DMS79 (cell line): ENCODE measurements around the gene LMTK3.

Experiments used
- DNase-seq: peaks from one replicate; lab custom pipeline; 2025; lab: John Stamatoyannopoulos, UW

The LMTK3 gene

DNA sequence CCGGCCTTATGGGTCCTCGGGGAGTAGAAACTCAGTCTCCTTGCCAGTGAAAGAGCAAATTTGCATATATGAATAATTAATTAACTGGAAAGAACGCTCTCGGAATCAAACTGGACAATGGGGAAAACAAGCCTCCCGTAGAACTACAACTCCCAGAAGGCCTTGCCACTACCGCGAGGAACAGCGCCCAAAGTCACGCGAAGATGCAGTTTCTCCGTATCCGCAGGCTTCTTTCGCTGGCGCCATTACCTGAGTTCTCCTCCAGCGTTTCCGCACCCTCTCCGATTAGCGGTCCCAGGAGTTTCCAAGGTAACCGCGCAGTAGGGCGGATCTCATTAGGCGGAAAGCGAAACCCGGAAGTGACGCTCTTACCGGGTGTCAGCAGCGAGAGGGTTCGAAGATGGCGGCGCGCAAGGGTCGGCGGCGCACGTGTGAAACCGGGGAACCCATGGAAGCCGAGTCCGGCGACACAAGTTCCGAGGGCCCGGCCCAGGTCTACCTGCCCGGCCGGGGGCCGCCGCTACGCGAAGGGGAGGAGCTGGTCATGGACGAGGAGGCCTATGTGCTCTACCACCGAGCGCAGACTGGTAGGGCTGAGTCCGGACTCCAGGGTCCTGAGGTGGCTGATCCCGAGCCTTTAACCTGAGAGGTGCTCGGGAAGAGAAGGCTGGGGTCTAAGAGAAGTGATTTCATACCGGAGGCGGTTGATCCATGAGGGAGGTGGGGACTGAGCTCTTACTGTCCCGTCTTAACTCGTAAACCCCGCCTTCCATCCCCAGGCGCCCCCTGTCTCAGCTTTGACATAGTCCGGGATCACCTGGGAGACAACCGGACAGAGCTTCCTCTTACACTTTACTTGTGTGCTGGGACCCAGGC lies 65.8 kb downstream of the LMTK3 start, which contains the start of gene GRWD1:
TSS of gene GRWD1 (plus strand) at position 378 of the 876 bp plus-strand sequence. CDS start at position 401, 23 bp downstream.
- DNase-seq = peak; percentile 98

DNA sequence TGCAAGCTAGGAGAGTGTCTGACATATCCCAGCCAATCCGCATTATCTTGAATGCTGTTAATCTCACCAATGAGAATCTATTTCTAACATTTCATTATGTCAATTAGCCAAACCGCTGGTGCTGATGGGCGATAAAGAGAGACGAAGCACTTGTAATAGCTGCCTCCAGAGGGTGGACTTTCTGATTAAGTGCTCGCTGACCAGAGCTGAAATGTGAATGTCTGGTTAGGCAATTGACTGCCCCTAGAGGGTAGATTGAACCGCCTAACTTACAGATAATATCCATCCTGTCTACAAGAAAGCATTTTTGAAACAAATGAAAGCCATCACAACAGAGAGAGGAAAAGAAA lies 66.4 kb downstream of the LMTK3 start:
- DNase-seq = peak; percentile 84

DNA sequence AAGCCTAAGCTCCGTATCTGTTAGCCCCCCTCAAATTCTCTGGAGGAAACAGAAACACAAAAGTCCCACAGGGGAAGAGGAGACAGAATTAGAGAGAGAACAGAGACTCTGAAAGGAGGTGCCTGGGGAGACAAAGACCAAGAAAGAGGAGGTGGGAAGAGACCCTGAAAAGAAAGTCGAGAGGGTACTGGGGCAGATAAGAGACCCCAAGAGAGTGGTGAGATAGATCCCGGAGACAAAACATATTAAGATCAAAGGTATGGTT lies 66.8 kb downstream of the LMTK3 start:
- no peak for DNase-seq

DNA sequence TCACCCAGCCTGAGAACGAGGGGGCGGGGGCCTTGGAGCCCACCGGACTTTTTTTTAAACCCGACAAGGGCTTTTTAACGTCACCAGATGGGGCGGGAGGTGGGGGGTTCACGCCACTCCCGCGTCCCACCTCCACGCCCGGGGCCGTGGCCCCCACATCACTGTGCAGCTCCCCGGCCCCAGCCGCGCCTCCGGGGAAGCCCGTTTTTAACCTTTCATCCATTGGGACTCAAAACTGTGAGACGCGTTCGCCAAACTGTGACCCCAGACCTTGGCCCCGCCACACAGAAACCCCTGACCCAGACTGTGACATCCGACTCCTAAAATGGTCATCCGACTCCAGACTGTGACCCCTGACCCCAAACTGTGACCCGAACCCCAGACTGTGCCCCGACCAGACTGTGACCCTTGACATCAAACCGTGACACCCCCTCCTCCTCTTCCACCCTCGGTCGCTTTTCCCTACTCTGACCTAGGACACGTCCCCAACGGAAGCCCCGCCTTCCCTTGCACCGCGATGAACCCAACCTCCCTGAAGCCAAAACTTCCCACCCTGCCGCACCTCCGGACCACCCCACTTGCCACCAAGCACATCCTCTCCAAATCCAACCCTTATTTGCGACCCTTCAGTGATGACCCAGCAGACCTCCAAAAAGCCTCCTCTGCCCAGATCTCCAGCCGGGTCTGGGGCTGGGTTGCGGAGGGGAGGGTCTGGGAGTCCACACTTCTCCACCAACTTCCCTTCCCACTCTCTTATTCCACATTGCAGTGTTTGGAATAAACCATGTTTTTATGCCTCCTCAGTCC lies 67.3 kb downstream of the LMTK3 start:
- peak; percentile 10 for DNase-seq

DNA sequence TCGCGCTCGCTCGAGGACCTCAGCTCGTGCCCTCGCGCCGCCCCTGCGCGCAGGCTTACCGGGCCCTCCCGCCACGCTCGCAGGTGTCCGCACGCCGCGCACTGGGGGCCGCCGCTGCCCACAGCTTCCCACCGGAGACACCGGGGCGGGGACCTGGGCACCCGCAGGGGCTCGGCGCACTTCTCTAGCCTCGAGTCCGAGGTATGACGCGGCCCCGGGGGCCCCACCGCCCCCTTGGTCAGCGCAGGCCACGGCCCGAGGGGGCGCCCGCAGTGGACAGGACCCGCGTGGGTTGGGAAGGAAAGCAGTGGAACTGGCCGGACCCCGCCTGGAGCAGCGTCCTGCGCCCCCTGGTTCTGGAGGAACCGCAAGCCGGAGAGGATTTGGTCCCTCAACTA lies 67.9 kb downstream of the LMTK3 start:
- no peak for DNase-seq

DNA sequence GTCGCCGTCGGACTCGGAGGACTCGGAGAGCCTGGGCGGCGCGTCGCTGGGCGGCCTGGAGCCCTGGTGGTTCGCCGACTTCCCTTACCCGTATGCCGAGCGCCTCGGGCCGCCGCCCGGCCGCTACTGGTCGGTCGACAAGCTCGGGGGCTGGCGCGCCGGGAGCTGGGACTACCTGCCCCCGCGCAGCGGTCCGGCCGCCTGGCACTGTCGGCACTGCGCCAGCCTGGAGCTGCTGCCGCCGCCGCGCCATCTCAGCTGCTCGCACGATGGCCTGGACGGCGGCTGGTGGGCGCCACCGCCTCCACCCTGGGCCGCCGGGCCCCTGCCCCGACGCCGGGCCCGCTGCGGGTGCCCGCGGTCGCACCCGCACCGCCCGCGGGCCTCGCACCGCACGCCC lies 68.4 kb downstream of the LMTK3 start:
- no peak for DNase-seq

DNA sequence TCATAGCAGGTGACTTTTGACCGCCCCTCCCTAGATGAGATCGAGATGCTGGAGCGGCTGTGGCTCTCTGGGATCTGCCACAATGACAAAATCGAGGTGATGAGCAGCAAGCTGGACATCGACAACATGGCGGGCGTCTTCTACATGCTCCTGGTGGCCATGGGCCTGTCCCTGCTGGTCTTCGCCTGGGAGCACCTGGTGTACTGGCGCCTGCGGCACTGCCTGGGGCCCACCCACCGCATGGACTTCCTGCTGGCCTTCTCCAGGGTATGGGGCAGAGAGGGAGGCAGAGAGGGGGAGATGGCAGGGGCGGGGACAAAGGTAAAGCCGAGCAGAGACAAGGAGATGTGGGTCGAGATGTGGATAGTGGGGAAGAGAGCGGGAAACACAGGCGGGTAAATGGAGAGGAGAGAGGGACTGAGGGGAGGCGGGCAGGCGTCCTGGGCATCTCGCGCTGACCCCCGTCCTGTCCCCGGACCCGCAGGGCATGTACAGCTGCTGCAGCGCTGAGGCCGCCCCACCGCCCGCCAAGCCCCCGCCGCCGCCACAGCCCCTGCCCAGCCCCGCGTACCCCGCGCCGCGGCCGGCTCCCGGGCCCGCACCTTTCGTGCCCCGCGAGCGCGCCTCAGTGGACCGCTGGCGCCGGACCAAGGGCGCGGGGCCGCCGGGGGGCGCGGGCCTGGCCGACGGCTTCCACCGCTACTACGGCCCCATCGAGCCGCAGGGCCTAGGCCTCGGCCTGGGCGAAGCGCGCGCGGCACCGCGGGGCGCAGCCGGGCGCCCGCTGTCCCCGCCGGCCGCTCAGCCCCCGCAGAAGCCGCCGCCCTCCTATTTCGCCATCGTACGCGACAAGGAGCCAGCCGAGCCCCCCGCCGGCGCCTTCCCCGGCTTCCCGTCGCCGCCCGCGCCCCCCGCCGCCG lies 69.3 kb downstream of the LMTK3 start:
- DNase-seq = peak; percentile 52

DNA sequence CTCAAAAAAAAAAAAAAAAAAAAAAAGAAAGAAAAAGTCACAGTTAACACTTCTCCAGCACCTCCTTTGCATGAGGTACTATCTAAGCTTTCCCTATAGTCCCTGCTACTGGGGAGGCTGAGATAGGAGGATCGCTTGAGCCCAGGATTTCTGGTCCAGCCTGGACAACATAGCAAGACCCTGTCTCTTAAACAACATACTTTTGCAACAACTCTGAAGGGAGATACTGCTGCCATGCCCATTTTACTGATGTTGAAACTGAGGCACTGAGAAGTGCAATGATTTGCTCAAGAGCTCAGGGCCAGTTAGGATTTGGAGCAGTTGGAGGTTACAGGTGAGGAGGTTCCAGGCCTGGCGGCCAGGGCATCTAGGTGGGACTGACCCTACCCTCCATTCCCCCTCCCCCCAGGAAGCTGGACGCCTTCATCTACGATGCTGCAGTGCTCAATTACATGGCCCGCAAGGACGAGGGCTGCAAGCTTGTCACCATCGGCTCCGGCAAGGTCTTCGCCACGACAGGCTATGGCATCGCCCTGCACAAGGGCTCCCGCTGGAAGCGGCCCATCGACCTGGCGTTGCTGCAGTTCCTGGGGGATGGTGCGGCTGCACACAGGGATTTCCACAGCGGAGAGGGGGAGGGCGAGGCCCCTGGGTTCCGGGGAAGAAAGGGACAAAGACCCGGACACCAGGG lies 70.1 kb downstream of the LMTK3 start:
- no peak for DNase-seq

DNA sequence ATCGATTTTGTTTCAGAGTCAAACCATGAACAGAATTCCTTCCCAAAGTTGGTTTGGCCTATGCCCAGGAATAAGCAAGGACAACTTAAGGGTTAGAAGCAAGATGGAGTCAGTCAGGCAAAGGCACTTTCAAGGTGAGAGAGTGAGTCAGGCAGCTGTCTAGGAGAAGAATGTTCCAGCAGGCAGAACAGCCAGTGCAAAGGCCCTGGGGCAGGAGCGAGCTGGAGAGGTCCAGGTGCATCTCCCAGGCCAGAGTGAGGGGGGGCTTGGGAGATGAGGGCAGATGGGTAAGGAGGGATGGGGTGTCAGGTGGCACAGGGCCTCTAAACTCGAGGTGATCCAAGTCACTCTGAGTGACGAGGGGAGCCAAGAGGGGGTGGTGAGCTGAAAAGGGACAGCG lies 75.0 kb downstream of the LMTK3 start:
- DNase-seq = no peak
